HG02884 (cell line): Measurements from ENCODE around the gene CHRNA10.

Experiments
- ATAC-seq: cut with Tn5 transposase; IDR thresholded peaks from one replicate; pipeline ENCODE4 v1.9.1; 2021; ENCODE audit warnings: mild to moderate bottlenecking, moderate library complexity; ENCODE audit not compliant: unreplicated experiment

CHRNA10 gene

GRCh38 chr11:3671334-3672254 is at the start of gene CHRNA10:
TSS of gene CHRNA10 (minus strand) at chr11:3671384. CDS start at chr11:3671312, 72 bp downstream.
- no peak for ATAC-seq

GRCh38 chr11:3712274-3712673 is 41.1 kb upstream of the CHRNA10 start:
- no peak for ATAC-seq

DNA sequence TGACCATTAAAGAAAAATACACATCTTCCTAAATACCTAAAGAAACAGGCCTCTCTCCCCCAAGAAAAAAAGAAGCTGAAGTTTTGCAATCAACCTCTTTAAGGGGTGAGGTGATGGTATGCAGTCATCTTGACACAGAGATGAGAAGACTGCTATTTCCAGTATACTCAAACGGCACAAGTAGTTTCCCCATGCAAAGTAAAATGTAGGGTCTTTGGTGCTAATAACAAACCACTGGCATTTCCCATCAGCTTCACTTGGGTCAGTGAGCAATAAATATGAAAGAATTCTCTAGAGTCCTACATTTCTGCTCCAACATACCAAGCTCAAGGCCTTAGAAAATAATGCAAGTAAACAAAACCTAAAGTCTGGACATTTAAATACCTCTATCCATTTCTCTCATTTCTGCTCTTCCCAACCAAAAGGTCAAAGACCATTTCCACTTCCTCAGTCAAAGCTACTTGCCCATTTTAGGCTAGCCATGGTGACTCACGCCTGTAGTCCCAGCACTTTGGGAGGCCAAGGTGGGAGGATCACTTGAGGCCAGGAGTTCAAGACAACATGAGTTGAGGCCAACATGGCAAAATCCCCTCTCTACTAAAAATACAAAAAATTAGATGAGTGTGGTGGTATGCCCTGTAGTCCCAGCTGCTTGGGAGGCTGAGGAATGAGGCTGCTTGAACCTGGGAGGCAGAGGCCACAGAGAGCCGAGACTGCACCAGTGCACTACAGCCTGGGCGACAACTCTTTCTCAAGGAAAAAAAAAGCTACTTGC is 39.5 kb upstream of the CHRNA10 start:
- no peak for ATAC-seq

GRCh38 chr11:3709977-3710376 is 38.8 kb upstream of the CHRNA10 start:
- ATAC-seq: no peak

GRCh38 chr11:3707176-3707575 is 36.0 kb upstream of the CHRNA10 start:
- ATAC-seq: no peak

DNA sequence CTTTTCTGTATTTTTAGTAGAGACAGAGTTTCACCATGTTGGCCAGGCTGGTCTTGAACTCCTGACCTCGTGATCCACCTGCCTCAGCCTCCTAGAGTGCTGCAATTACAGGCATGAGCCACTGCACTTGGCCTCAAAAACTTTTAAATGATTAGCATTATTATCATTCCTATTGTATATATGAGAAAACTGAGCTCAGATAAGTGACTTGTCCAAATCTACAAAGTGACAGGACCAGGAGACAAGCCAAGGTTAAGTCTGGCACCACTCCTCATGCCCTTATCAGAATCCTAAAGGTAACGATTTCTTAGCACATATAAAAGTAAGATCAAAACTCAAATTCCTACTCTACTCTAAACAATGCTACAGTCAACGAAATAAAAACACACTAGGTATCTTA is 32.2 kb upstream of the CHRNA10 start:
- ATAC-seq: no peak

- no peak for ATAC-seq
Measured at GRCh38 chr11:3700910-3701309, 29.7 kb upstream of the CHRNA10 start.

- no peak for ATAC-seq
Measured at GRCh38 chr11:3700410-3700809, 29.2 kb upstream of the CHRNA10 start.

DNA sequence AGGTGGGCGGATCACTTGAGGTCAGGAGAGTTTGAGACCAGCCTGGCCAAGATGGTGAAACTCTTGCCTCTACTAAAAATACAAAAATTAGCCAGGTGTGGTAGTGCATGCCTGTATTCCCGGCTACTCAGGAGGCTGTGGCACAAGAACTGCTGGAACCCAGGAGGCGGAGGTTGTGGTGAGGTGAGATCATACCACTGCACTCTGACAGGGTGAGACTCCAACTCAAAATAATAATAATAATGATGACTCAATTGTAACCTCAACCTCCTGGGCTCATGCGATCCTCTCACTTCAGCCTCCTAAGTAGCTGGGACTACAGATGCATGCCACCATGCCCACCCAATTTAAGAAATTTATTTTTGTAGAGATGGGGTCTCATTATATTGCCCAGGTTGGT is 15.6 kb upstream of the CHRNA10 start:
- ATAC-seq: no peak

DNA sequence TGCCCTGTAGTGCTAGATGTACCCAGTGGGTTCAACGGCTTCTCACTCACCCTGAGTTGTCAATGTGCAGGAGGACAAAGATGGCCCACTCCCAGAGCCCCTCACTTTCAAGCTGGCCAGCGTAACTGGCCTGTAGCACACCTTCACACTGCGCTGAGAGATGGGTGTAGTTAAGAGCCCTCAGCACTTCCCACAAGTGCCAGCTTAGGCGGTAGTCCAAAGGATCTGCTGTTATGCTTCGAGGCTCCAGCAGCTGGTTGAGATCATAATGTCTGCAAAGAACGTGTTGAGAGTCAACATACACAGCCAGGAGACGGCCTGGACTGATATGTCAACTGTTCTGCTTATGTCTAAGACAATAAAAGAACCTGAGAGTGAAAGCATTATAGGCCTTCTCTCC is 14.7 kb upstream of the CHRNA10 start:
- ATAC-seq: no peak

GRCh38 chr11:3684819-3685172 is 13.6 kb upstream of the CHRNA10 start:
- ATAC-seq: no peak

DNA sequence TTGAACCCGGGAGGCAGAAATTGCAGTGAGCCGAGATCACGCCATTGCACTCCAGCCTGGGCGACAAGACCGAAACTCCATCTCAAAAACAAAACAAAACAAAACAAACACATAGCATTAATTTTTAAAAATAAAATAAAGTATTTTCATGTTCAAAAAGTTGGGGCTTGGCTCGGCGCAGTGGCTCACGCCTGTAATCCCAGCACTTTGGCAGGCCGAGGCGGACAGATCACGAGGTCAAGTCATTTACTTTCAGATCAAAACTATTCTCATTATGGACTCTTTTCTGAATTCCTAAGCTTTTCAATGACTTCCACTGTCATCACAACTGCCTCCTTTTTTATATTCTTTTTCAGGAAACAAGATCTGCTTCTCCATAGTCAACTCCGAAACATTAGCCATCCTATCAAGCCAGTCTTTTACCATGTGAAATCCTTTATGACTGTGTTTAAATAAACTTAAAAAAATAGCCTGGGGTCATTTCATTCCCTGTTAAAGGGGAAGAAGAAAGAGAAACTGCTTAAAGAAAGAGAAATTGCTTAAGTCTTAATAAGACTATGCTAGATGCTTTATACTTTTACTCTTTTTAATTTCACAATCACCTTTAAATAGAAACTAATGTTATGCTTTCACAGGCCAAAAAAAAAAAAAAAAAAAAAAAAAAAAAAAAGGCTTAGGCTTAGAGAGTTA is 13.1 kb upstream of the CHRNA10 start:
- no peak for ATAC-seq

GRCh38 chr11:3683039-3683438 is 11.9 kb upstream of the CHRNA10 start:
- ATAC-seq: no peak

DNA sequence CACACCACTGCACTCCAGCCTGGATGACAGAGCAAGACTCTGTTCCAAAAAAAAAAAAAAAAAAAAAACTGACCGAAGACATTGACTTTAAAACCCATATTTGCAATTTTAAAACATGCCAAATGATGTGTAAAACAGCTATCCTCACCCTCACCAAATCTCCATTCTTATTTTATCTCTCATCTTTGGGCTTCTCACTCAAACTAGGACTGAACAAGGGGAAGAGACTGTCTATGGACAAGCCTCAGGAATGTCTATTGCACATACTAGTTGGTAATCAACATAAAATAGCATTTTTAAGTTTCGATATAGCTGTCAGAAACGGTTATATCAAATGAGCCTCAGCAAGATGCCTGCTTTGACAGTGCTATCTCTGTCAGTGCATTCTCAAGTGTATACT is 7.9 kb upstream of the CHRNA10 start:
- ATAC-seq: no peak

DNA sequence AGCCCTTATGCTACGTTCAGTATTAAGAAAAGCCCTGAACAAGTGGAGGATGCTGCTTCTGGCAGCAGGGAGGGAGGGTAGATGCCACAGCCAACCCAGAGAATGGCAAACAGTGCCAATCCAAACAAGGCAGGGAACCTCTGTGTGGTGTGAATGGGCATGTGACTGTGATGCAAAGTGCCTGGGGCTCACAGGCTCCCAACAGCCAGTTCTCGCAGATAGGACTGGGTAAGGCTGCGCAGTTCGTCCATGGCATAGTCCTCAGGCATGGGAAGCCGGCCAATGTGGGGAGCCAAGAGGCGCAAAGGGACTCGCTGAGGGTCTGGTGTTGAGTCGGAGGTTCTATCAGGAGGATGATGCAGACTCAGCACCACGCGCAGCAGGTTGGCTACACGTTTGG is 4.8 kb upstream of the CHRNA10 start:
- no peak for ATAC-seq

DNA sequence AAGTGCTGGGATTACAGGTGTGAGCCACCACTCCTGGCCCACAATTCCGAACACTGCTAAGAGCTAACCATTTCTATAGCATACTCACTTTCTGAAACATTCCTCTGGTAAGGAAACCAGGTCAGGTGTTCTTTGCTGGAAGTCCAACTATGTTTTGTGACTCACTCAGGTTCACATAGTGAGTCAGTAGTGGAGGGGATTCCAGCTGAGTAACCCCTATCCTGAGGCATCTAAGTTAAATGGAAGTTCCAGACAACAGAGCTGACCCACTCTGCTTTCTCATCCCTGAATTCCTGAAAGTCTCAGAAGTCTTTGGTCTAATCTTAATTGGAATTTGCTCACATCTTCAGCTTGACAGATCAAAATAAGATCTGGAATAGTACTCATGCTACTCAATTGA is 3.0 kb upstream of the CHRNA10 start:
- no peak for ATAC-seq

- ATAC-seq: no peak
Measured at GRCh38 chr11:3669742-3670183, 1.4 kb downstream of the CHRNA10 start.

DNA sequence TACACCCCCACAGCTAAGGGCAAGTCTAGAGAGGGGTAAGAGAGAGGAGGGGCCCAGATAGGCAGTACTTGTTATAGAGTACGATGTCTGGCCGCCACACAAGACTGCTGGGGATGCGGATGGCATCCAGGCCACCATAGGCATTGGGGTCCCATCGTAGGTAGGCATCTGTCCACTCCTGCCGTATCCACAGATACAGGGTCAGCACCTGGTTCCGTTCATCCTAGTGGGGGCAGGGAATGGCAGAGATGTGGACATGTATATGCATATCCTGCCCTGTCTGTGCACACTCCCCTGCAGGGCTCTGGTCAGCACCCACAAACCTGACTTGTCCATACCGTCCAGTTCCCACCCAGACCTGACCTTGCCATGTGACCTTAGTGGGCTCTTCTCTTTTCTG is 2.1 kb downstream of the CHRNA10 start:
- ATAC-seq: no peak

DNA sequence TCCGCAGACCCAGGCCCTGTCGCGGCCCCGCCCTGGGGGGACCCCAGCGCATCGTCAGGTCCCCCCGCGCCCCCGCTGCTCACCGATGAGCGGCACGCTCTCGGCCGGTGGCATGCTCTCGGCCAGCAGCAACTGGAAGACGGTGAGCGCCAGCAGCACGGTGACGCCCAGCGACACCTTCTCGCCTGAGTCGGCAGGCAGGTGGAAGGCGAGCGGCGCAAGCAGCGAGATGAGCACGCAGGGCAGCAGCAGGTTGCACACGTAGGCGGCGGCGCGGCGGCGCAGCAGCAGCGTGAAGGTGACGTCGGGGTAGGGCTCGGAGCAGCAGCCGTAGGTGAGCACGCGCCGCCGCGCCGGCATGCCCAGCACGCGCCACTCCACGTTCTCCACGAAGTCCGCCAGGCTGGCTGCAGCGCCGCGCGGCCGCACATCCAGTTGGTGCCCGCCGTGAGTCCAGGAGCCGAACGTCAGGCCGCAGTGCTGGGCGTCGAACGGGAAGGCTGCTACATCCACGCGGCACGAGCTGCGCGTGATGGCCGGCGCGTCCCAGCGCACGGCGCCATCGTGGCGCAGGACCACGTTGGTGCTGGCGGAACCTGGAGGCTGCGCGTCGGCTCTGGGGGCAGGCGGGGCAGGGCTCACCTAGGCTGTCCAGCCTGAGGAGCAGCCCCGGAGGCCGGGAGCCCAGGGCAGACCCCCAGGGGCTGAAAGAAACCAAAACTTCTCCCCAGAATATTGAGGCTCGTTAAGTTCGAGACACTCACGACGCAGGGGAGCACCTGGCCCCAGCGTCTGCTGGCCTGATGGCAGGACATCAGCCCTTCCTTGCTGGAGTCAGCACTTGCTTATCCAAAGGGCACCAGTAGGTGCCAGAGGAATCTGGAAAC is 3.8 kb downstream of the CHRNA10 start:
- no peak for ATAC-seq

DNA sequence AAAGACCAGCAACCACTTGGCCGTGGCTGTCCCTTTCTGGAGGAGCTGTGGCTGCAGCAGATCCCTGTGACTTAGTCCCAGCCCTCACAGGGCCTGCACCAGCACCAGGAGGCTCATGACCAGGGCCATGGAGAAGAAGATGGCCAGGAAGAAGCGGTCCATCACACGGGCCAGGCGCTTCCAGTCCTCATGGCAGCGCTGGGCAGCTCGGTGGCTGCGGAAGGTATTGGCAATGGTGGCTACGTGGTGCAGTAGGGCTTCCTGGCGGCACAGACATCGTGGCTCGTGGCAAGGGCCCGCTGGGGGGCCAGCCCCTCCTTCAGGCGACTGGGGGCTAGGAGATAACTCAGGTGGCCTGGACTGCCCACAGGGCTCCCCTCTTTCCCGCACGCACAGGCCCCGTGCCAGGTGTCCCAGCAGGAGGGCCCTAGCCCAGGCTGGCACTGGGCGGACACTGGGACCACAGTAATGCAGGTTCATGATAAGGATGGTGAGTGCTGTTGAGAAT is 5.1 kb downstream of the CHRNA10 start:
- no peak for ATAC-seq
